A673 (cell line): ENCODE measurements around the gene DENND5A. TPM values are rescaled to one million over a fixed set of nuclear protein-coding genes. Genes with fewer than 3 reads are reported as not detected.

Experiments used
- BruUV-seq: library from RNA; stranded (reverse); fragments of 400-500 nt; replicated peaks from 2 replicates; lab custom pipeline; 2021; lab: Mats Ljungman, UMichigan
- CTCF ChIA-PET: fragments of 300-600 bp; sonication (Branson Sonifier 250); formaldehyde crosslinking; loops from one replicate; lab custom pipeline; 2022; ENCODE audit warnings: antibody characterized with exemption; lab: Charles Lee
- POLR2A ChIA-PET: fragments of 300-600 bp; sonication (Branson Sonifier 250); formaldehyde crosslinking; loops from one replicate; lab custom pipeline; 2022; ENCODE audit warnings: antibody characterized with exemption; ENCODE audit not compliant: low non-redundant PET; lab: Charles Lee
- DNase-seq: peaks from one replicate; pipeline ENCODE4 v3.0.0-alpha.2; 2015; ENCODE audit warnings: low spot score
- H3K27ac ChIP-seq: fragments of 200-600 bp; sonication (generic); 2 replicates; pipeline ENCODE4 v1.5.1; 2016; ENCODE audit warnings: mixed run types, low read depth, mild to moderate bottlenecking, mixed read lengths, antibody characterized with exemption, low read length; ENCODE audit not compliant: poor library complexity, severe bottlenecking
- H3K27me3 ChIP-seq: fragments of 200-600 bp; sonication (generic); replicated peaks from 2 replicates; pipeline ENCODE4 v1.6.1; 2017; ENCODE audit warnings: mixed run types, low read depth, mild to moderate bottlenecking, mixed read lengths, antibody characterized with exemption, low read length; ENCODE audit not compliant: insufficient read depth, poor library complexity
- H3K36me3 ChIP-seq: fragments of 200-600 bp; sonication (generic); 2 replicates; pipeline ENCODE4 v1.6.1; 2016; ENCODE audit warnings: mixed run types, mild to moderate bottlenecking, mixed read lengths, antibody characterized with exemption, low read length; ENCODE audit not compliant: insufficient read depth, poor library complexity, severe bottlenecking
- H3K4me1 ChIP-seq: fragments of 200-600 bp; sonication (generic); 2 replicates; pipeline ENCODE4 v1.6.1; 2017; ENCODE audit warnings: mixed run types, mild to moderate bottlenecking, mixed read lengths, antibody characterized with exemption, low read length; ENCODE audit not compliant: insufficient read depth, poor library complexity, severe bottlenecking
- H3K4me3 ChIP-seq: fragments of 200-600 bp; sonication (generic); 2 replicates; pipeline ENCODE4 v1.5.1; 2016; ENCODE audit warnings: low read depth, mixed run types, mild to moderate bottlenecking, mixed read lengths, low read length; ENCODE audit not compliant: poor library complexity, severe bottlenecking
- H3K9me3 ChIP-seq: fragments of 200-600 bp; sonication (generic); 2 replicates; pipeline ENCODE4 v1.6.1; 2016; ENCODE audit warnings: mixed run types, low read depth, mild to moderate bottlenecking, mixed read lengths, antibody characterized with exemption, low read length; ENCODE audit not compliant: poor library complexity, severe bottlenecking
- CTCF ChIP-seq: fragments of 300-800, 200-600 bp; sonication (generic); conservative IDR thresholded peaks from 2 replicates; pipeline ENCODE4 v1.5.1; 2017; ENCODE audit warnings: low read depth, mild to moderate bottlenecking, antibody characterized with exemption, low read length, moderate library complexity, mixed read lengths
- EZH2 ChIP-seq: fragments of 200-600 bp; sonication (generic); IDR thresholded peaks from 2 replicates; pipeline ENCODE4 v1.6.1; 2017; ENCODE audit warnings: borderline replicate concordance, low read depth, mild to moderate bottlenecking, mixed read lengths, antibody characterized with exemption, low read length; ENCODE audit not compliant: poor library complexity, severe bottlenecking
- intact Hi-C: fragments of 100-400 bp; cut with micrococcal nuclease; formaldehyde crosslinking; loops from one replicate; pipeline ENCODE4 v1.10.0; 2022; ENCODE audit not compliant: unreplicated experiment
- total RNA-seq: library from RNA; stranded (reverse); gene quantifications from 2 replicates; pipeline ENCODE4 v1.2.3, GENCODE V29; 2021

Gene DENND5A
- total RNA-seq, 1 experiment from 2014 or later: 65.4 TPM

GRCh38 chr11:9269492-9270013, 4.4 kb upstream of the DENND5A start:
- intact Hi-C loops: no loop called here
- Histone ChIP-seq H3K27ac (no peak overlapping the region), H3K9me3 (no peaks in the 10 kb centered on the region), H3K27me3 (no peaks in the 10 kb centered on the region), H3K4me1 (peaks cover 5% of the 10 kb centered on the region), H3K4me3 (no peak overlapping the region), H3K36me3 (no peaks in the 10 kb centered on the region)
- TF ChIP-seq EZH2 (no peak), CTCF (no peak)
- POLR2A ChIA-PET: no interaction called here
- DNase-seq: no peak
- BruUV-seq: no TSS peak
- CTCF ChIA-PET: interaction anchor here (0.7 kb wide), 1 partner anchor 94 kb away, joined by 3 read pairs; no protein-coding TSS in a partner anchor

DNA sequence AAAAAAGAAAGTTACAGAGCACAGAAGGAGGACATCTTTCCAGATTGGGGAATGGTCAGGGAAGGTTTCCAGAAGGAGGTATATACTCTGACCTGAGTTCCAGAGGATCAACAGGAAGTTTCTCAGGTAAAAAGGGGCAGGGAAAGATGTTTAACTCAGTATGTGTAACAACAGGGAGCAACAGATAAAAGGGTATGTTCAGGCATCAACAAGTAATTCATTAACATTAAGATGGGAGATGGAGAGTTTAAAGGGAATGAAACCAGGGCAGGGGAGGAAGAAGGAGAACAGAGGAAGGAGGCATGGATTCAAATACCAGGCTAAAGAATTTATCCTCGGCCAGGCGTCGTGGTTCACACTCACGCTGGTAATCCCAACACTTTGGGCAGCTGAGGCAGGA, 2.5 kb upstream of the DENND5A start:
- TF ChIP-seq CTCF: no peak
- no peak for TF ChIP-seq EZH2
- Histone ChIP-seq H3K4me1 (peaks cover 5% of the 10 kb centered on the region), H3K9me3 (no peaks in the 10 kb centered on the region), H3K27me3 (no peaks in the 10 kb centered on the region), H3K36me3 (no peaks in the 10 kb centered on the region), H3K4me3 (no peak overlapping the region), H3K27ac (no peak overlapping the region)
- intact Hi-C loops: no loop called here
- no TSS peak for BruUV-seq
- POLR2A ChIA-PET: no interaction called here
- DNase-seq: no peak
- CTCF ChIA-PET: interaction anchor here (0.7 kb wide), 1 partner anchor 421 kb away, joined by 3 read pairs; no protein-coding TSS in a partner anchor

DNA sequence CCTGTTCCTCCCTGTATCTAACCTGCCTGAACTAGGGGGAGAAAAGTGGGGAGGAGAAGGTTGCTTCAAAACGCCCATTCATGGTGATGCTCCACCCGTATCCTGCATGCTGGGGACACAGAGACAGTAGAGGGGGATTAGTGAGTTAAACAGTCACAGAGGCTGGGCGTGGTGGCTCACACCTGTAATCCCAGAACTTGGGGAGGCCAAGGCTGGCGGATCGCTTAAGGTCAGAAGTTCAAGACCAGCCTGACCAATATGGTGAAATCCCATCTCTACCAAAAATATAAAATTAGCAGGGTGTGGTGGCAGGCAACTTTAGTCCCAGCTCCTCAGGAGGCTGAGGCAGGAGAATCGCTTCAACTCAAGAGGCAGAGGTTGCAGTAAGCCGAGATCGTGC, 1.8 kb upstream of the DENND5A start:
- ChIA-PET POLR2A (no interaction called here), CTCF (interaction anchor here (0.7 kb wide), 1 partner anchor 421 kb away, joined by 3 read pairs; no protein-coding TSS in a partner anchor)
- H3K4me1 ChIP-seq: peaks cover 8% of the 10 kb centered on the region
- no peak for TF ChIP-seq CTCF
- no peak for TF ChIP-seq EZH2
- BruUV-seq: no TSS peak
- intact Hi-C loops: no loop called here
- no peak overlapping the region for H3K4me3 ChIP-seq
- no peaks in the 10 kb centered on the region for H3K36me3 ChIP-seq
- H3K27me3 ChIP-seq: no peaks in the 10 kb centered on the region
- H3K9me3 ChIP-seq: no peaks in the 10 kb centered on the region
- no peak overlapping the region for H3K27ac ChIP-seq
- no peak for DNase-seq
